ENCODE data around the gene SLC6A18.

Gene SLC6A18

DNA sequence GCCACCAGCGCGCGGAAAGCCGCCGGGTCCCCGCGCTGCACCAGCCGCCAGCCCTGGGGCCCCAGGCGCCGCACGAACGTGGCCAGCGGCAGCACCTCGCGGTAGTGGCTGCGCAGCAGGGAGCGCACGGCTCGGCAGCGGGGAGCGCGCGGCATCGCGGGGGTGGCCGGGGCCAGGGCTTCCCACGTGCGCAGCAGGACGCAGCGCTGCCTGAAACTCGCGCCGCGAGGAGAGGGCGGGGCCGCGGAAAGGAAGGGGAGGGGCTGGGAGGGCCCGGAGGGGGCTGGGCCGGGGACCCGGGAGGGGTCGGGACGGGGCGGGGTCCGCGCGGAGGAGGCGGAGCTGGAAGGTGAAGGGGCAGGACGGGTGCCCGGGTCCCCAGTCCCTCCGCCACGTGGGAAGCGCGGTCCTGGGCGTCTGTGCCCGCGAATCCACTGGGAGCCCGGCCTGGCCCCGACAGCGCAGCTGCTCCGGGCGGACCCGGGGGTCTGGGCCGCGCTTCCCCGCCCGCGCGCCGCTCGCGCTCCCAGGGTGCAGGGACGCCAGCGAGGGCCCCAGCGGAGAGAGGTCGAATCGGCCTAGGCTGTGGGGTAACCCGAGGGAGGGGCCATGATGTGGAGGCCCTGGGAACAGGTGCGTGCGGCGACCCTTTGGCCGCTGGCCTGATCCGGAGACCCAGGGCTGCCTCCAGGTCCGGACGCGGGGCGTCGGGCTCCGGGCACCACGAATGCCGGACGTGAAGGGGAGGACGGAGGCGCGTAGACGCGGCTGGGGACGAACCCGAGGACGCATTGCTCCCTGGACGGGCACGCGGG is 69.9 kb downstream of the SLC6A18 start, which contains the start of gene TERT:
Gene TERT (minus strand): TSS at position 234 of the 815 bp plus-strand sequence. CDS start 79 bp downstream, at position 155.
- no peak for DNase-seq

DNA sequence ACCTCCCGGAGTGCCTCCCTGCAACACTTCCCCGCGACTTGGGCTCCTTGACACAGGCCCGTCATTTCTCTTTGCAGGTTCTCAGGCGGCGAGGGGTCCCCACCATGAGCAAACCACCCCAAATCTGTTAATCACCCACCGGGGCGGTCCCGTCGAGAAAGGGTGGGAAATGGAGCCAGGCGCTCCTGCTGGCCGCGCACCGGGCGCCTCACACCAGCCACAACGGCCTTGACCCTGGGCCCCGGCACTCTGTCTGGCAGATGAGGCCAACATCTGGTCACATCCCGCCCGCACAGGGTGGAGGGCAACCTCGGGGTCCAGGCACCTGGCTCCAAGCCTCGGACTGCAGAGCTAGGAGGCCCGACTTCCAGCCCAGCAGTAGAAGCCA is 70.5 kb downstream of the SLC6A18 start:
- no peak for DNase-seq
